SK-N-MC (cell line): ENCODE results near the gene TMCC2.

Experiments used
- EZH2 ChIP-seq: fragments of 200-600 bp; sonication (generic); IDR thresholded peaks from one replicate; pipeline ENCODE4 v1.6.1; 2017; ENCODE audit warnings: antibody characterized with exemption
- FOXP2 ChIP-seq: optimal IDR thresholded peaks from 2 replicates; pipeline ENCODE3; 2011; ENCODE audit warnings: mild to moderate bottlenecking, moderate library complexity; ENCODE audit not compliant: insufficient read depth; ENCODE audit errors: extremely low read length, control extremely low read depth
- POLR2AphosphoS5 ChIP-seq: IDR thresholded peaks from 2 replicates; pipeline ENCODE4 v1.6.1; 2012; ENCODE audit warnings: mild to moderate bottlenecking, low read depth, low read length, borderline replicate concordance

DNA sequence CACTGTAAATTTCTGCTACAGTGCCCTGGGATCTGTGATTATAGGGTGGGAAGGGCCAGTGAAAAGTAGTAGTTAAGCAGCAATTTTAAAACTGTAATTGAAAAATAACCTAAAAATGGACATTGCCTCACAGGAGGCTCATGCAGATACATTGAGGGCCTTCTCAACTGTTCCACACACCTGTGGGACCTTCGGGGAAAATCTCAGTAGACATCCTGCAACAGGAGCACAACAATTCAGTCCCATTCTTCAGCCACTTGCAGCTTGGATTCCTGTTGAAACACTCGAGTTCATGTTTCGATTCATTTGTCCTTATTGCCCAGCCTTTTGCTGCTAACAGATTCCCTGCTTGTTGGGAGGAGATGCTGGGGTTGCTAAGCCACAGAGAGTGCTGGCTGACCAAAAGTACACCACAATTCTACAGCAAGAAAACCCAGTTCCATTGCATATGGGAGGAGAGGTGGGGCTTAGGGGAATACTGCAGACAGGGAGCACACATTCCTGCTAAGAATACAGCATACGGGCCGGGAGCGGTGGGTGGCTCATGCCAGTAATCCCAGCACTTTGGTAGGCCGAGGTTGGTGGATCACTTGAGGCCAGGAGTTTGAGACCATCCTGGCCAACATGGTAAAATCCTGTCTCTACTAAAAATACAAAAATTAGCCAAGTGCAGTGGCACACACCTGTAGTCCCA, 4.5 kb downstream of the TMCC2 start:
- TF ChIP-seq EZH2 (no peak), POLR2AphosphoS5 (no peak), FOXP2 (no peak)
